ENCODE measurements around the gene ATP11B. TPM values are rescaled to one million over a fixed set of nuclear protein-coding genes. Genes with fewer than 3 reads are reported as not detected.

ATP11B gene
- total and polyA plus RNA-seq, 2 experiments from 2014 or later, result 5.8 to 24.7 TPM

- TF ChIP-seq ZNF462 (CRISPR knock-in tag; IDR thresholded peaks at IDR 0.05) (no peak), EZH2 (IDR thresholded peaks at IDR 0.05; ENCODE audit: low read depth, unreplicated experiment) (no peak)
These were observed 13.8 kb downstream of the ATP11B start (continued) for GRCh38 chr3:182807061-182807460.

- Histone ChIP-seq H2AFZ (no peak overlapping the region), H3K4me2 (no peak overlapping the region), H3K27me3 (ENCODE audit: insufficient read depth) (no peaks in the 10 kb centered on the region), H3K79me2 (replicated peaks; ENCODE audit: insufficient read depth) (peaks cover 20% of the 10 kb centered on the region), H3K9me2 (ENCODE audit: insufficient read depth) (no peaks in the 10 kb centered on the region), H3K4me3 (no peak overlapping the region), H3K4me1 (ENCODE audit: insufficient read depth) (no peaks in the 10 kb centered on the region), H4K20me1 (replicated peaks; ENCODE audit: insufficient read depth) (no peaks in the 10 kb centered on the region), H3K36me3 (ENCODE audit: insufficient read depth) (no peaks in the 10 kb centered on the region), H3K27ac (ENCODE audit: low read depth) (no peak overlapping the region), H3F3A (replicated peaks; ENCODE audit: low read depth) (no peaks in the 10 kb centered on the region)
- Mint-ChIP-seq H3K4me1 (peaks cover 4% of the 10 kb centered on the region; the same call in 2 of the 3 replicates), H3K9me3 (no peaks in the 10 kb centered on the region), H3K27ac (no peak overlapping the region), H3K36me3 (ENCODE audit: low read depth) (no peaks in the 10 kb centered on the region), H3K27me3 (ENCODE audit: insufficient read depth, low read depth, poor library complexity) (no peaks in the 10 kb centered on the region), H3K4me3 (no peak overlapping the region)
- DNase-seq (ENCODE audit: low spot score) (peak; percentile 17), ATAC-seq (no peak)
- no peak for TF ChIP-seq EZH2 (IDR thresholded peaks at IDR 0.05; ENCODE audit: low read depth, unreplicated experiment)
- TF ChIP-seq EZH2phosphoT487 (IDR thresholded peaks at IDR 0.05; ENCODE audit: unreplicated experiment), result no peak
- TF ChIP-seq ZNF331 (CRISPR knock-in tag; IDR thresholded peaks at IDR 0.05; ENCODE audit: low read depth), result no peak
- TF ChIP-seq POLR2AphosphoS5 (IDR thresholded peaks at IDR 0.05; ENCODE audit: low read depth), result no peak
- no peak for TF ChIP-seq CTCF (conservative IDR thresholded peaks at IDR 0.05; ENCODE audit: low read depth in 2 of 2)
- no peak for TF ChIP-seq CREB1 (CRISPR knock-in tag; IDR thresholded peaks at IDR 0.05; ENCODE audit: low read depth)
- no peak for TF ChIP-seq JUNB (IDR thresholded peaks at IDR 0.05; ENCODE audit: unreplicated experiment)
These were observed 14.9 kb downstream of the ATP11B start for GRCh38 chr3:182808041-182808770.
